GM19395 (cell line): ENCODE data around the gene MRC1.
A peak's percentile ranks its signal among the peaks of the same experiment; 100 is the strongest.

Source experiments
- ATAC-seq: cut with Tn5 transposase; IDR thresholded peaks from one replicate; pipeline ENCODE4 v1.9.1; 2021; ENCODE audit warnings: mild to moderate bottlenecking, moderate library complexity; ENCODE audit not compliant: unreplicated experiment

The MRC1 gene

DNA sequence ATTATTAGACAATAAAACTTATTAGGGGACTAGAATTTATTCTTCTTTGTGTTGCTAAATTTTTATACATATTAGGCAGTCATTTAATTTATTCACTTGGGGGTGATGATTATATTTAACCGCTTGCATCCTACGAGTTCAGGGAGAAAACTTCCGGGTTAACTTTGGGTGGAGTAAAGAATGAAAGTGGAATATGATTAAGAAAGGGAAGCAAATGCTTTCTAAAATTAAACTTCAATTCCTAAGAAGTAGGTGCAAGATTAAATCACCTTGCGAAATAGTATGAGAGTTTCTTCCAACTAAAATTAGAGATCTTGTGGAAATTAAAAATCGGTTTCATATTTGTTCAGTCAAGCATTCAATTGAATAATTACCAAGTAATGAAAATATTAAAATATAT lies 33.5 kb downstream of the MRC1 start:
- no peak for ATAC-seq

- ATAC-seq = peak; percentile 62
These were observed 38.6 kb downstream of the MRC1 start for GRCh38 chr10:17847585-17848296.

GRCh38 chr10:17848646-17849045 lies 39.5 kb downstream of the MRC1 start:
- no peak for ATAC-seq

- ATAC-seq = no peak
These were observed 41.4 kb downstream of the MRC1 start for GRCh38 chr10:17850501-17850900.

DNA sequence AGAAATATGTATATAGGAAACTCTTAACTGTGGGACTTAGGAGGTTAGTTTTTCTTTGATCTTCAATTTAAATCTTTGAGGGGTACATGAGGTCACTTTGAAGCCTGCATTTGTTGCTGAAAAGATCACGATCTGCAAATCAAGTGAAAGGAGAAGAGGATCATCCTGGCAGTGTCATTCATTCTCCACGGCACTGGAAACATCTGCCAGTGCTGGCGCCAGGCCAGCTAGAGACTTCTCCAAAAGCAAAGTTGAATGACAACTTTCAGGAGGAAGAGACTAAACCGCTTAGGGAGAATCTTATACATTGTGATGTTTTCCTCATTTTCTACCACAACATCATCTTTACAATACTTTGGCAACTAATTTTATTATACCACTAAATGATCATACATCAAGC lies 42.5 kb downstream of the MRC1 start:
- ATAC-seq = no peak

DNA sequence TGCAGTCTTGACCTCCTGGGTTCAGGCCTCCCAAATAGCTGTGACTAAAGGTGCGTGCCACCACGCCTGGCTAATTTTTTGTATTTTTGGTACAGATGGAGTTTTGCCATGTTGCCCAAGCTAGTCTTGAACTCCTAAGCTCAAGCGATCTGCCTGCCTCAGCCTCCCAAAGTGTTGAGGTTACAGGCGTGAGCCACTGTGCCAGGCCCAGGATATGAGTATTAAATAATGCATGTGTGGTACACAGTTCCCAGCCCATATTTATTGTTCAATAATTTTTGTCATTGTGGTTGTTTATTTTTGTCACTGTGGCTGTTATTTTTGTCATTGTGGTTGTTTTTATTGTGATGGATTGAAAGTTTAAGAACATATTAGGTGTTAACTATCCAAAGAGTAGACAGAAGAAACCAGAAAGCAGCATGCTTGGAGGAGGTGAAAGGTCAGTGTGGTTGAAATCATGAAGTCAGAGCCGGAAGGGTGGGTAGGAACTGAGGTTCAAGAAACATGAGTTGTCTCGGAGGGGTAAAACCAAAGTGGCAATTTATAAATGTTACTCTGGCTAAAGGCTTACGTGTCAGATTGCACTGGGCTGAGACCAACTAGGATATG lies 45.0 kb downstream of the MRC1 start:
- peak; percentile 56 for ATAC-seq

GRCh38 chr10:17857040-17857439 lies 47.9 kb downstream of the MRC1 start:
- ATAC-seq = no peak

GRCh38 chr10:17859492-17860156 lies 50.5 kb downstream of the MRC1 start:
- peak; percentile 65 for ATAC-seq

- ATAC-seq = no peak
These were observed 52.6 kb downstream of the MRC1 start for GRCh38 chr10:17861760-17862159.

- no peak for ATAC-seq
These were observed 56.2 kb downstream of the MRC1 start for GRCh38 chr10:17865351-17865750.

GRCh38 chr10:17866346-17866745 lies 57.2 kb downstream of the MRC1 start:
- no peak for ATAC-seq

DNA sequence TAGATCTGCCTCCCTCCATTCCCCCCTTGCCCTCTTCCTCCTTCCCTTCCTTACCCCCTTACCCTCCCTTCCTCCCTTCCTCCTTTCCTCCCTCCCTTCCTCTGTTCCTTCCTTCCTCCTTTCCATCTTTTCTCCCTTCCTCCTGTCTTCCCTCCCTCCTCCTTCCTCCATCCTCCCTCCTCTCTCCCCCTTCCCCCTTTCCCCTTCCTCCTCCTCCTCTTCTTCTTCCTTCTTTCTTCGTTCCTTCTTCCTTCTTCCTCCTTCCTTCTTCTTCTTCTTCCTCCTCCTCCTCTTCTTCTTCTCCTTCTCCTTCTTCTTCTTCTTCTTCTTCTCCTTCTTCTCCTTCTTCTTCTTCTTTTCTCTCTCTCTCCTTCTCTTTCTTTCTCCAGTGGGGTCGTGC lies 57.9 kb downstream of the MRC1 start:
- ATAC-seq = no peak

- ATAC-seq = no peak
These were observed 61.9 kb downstream of the MRC1 start for GRCh38 chr10:17871036-17871435.

- ATAC-seq = no peak
These were observed 63.3 kb downstream of the MRC1 start for GRCh38 chr10:17872191-17873091.

DNA sequence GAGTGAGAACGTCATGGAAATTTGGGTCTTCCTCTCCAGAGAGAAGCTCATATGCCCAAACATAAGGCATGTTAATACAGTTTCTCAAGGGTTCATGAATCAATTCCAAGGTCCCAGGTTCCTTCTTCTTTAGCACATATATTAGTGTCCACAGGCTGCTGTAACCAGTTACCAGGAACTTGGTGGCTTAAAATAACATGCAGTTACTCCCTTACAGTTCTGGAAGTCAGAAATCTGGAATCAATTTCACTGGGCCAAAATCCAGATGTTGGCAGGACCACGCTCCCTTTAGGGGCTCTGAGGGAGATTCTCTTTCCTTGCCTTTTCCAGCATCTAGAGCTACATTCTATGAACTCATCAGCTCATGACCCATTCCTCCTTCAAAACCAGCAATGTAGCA lies 64.8 kb downstream of the MRC1 start:
- ATAC-seq = no peak

DNA sequence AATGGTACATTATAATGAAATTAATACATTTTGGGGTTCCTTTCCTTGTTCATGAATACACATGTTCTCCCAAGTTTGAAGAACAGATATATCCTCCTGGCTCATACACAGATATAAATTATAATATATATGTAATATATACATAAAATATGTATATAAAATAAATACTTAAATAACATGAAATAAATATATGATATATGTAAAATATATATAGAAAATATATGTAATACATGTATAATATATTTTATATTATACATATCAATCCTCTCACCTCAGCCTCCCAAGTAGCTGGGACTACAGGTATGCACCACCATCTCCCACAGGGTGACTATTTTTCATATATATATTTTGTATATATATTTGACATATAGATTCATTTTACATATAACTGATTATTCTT lies 68.0 kb downstream of the MRC1 start:
- no peak for ATAC-seq

DNA sequence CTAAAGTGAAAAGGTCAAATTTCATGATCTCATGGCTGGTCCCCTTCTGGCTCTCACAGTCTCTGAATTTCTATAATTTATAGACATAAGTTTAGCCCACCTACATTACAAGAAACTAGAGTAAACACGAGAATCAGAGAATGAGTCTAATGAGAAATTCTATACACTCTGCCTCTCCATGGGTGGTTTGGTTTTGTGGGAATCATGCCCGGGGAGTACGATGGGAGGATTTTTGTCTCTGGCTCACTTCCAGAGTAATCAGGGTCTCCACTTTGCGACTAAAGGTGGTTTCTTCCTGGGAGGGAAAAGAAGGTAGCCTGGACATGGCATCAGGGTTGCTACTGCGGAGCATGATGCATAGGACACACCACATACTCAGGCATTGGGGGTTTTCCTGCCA lies 69.7 kb downstream of the MRC1 start:
- no peak for ATAC-seq

DNA sequence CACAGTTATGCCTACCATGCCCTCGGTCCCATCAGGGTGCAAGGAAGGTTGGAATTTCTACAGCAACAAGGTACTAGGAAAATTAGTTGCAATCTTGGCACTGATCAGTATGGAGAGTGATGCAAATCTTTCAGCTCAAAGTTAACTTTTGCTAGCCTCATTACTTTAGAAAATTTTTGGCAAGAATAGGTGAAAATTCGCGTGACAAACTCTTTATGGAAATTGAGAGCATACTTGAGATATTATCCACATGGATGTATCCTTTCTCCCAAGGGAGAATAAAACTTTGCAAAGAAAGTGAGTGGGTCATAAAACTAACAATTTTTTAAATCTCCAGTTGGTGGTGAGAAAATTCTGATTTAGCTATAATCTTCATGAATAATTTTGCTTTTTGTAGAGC lies 71.5 kb downstream of the MRC1 start:
- ATAC-seq = no peak

DNA sequence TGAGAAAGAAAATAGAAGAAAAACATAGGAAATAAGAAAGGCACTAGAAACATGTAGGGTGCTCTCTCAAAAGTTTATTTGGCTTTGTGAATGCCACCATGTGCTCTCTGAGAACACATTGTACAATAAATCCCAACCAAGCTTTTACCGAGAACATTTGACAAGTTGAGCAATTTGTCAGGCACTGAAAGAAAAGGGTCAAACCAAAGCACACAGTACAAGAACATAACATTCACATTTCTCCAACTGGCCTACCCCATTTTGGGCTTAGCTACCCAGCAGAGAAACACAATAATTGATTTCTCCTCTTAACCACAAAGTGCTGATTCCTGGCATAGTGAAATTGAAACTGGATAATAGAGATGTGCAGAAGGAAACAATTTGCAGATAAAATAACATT lies 73.4 kb downstream of the MRC1 start:
- no peak for ATAC-seq

DNA sequence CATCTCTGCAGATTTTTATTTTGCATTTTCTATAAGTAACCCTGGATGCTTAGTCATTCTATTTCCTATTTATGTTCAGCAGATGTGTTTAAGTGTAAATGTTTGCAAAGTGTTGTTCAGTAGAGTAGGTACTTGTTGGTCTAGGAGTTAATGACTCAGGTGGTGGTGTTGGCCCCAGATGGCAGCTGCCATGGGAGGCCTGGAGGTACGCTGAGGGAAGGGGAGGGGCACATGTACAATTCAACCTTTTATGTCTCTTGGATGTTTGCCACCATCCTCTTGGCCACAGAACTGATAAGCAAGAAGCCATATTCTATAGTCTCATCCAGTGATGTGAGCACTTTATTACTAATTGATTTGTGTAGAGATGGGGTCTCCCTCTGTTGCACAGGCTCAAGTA lies 74.5 kb downstream of the MRC1 start:
- ATAC-seq = no peak

DNA sequence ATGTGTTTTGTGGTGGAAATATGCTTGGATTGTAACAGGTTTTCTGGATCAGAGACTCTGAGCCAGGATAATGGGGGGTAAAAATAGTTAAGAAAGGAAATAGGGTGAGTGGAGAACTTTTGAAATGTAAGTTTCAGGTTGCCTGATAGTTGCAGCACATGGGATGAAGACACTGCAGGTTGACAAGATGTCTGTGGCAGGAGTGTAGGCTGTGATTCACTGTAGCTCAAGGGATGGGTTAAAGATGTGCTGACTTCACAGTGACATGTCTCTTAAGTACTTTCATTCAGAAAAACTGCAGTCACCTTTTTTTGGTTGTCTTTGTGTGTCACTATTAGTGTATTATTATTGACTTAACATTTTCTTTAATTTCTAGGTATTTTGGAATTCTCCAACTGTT lies 79.0 kb downstream of the MRC1 start:
- no peak for ATAC-seq
